OCI-M1 (cell line): ENCODE data around the gene ZNF22.

Experiments
- DNase-seq: peaks from one replicate; lab custom pipeline; 2025; lab: John Stamatoyannopoulos, UW

Gene ZNF22

DNA sequence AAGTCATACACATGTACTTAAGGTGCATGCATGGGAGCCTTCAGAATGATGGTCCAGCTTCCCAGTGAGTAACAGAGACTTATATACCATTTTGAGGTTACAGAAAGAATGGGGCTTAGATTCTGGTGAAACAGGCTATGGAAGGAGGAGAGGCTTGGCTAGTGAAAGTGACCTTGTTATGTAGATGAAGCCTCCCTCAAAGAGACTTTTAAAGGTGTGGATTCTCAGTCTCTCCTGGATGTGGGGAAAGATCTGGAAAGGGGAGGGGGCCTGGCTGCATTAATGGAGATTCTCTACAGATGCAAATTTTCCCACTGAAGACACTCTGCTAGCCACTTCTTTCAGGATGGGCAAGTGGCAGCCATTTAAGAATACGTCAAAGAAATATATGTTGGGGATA lies 35.6 kb upstream of the ZNF22 start:
- DNase-seq, result no peak

DNA sequence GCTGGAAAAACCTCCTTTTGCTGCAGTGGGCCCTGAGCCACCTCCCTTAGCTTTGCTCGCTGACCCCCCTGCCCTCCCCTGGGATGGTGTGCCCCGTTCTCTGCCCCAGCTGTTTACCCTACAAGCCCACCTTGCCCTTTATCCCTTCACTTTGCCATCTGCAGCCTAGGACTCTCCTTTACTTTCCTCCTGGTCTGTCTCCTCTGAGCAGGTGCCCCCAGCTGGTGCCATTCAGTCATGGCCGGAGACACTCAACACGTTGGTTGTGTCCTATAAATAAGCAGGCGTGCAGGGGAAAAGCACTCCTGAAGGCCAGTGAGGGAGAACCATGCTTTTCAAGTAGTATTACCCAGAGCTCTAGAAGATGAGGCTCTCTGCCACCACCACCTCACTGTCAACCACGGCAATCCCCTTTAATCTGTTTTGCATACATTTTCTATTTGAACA lies 35.0 kb upstream of the ZNF22 start:
- no peak for DNase-seq

DNA sequence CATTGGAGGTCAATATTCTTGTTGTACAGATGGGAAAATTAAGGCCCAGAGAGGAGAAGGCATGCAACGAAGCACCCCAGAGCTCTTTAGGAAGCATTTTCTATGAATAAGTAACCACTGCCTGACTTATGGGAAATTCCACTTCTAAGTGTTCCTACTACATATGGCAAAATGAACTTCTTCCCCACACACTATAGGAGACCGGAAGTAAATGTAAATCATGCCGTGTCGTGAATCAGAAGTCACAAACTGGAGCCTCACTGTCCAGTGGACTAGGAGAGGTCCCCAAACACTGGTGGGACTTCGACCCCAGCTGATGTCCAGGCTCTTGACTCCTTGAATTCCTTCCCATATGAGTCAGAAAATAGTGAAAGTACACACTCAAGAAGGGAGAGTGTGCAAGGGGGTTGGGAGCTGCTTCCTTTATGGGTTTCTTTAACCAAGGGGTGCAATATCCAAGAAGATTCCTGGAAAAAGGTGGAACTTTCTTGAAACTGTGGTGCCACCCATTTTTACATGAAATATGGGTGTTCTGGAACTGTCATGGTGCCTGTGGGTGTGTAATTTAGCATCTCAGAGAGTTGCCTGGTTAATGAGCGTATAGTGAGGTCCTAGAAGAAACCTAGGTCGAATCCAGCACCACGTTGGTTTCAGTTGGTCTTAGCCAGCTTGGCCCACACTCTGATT lies 34.5 kb upstream of the ZNF22 start:
- no peak for DNase-seq

DNA sequence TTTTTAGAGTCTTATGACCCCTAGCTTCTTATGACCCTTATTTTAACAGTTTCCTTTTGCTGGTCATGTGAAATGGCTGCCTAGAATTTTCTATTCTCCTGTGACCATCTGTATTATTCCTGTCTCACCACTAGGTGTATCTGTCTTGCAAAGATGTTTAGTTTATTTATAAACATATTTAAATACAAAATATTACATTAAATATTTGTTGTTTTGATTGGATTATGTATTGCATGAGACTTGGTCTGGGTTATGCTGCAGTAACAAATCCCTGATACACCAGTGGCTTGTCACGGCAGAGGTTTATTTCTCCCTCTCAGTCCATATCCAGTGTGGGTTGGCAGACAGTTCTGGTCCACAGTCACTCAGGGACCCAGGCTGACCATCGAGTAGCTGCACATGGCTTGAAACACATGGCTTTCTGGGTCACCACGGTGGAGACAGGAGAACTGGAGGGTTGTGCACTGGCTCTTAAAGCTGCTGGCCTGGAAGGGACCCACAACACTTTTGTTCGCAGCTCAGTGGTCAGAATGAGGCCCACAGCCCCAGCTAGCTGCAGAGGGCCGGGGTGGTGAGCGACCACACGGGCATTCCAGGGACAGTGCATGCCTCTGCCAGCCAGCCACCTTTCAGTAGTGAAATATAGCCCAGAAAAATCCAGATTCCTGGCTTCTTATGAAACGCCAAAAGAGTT lies 33.8 kb upstream of the ZNF22 start:
- peak; percentile 41 for DNase-seq

DNA sequence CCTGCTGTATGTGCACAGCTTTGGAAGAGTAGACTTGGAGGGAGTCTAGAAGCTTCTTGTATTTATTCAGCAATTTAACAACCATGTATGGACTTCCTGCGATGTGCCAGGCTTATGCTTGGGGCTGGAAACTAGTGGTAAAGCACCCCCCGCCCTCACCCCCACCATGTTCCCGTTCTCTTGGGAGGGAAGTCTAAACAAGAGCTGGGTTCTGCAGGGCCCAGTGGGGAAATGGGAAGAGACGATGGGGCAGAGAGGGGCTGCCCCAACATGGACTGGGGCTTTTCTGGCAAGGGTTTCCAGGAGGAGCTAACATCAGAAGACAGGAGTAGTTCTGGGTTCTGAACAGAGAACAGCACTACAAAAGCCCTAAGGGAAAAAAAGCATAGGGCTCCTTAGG lies 33.1 kb upstream of the ZNF22 start:
- no peak for DNase-seq

DNA sequence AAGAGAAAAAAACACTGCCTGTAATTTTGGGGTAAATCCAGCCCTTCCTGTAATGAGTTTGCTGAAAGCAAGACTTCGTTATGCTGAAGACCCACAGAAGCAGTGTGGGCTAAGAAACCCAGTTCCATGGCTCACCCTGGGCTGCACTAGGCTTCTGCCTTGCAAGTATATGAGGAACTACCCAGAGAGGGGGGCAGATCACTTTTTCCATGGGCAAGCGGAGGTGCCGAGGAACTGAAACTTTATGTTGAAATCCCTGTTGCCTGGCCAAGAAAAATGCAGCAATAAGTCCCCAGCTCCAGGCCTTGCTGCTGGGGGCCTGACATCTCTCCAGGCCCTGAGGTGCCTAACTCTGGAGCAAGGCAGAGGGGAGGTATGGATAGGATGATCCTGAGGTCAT lies 32.6 kb upstream of the ZNF22 start:
- peak; percentile 22 for DNase-seq

DNA sequence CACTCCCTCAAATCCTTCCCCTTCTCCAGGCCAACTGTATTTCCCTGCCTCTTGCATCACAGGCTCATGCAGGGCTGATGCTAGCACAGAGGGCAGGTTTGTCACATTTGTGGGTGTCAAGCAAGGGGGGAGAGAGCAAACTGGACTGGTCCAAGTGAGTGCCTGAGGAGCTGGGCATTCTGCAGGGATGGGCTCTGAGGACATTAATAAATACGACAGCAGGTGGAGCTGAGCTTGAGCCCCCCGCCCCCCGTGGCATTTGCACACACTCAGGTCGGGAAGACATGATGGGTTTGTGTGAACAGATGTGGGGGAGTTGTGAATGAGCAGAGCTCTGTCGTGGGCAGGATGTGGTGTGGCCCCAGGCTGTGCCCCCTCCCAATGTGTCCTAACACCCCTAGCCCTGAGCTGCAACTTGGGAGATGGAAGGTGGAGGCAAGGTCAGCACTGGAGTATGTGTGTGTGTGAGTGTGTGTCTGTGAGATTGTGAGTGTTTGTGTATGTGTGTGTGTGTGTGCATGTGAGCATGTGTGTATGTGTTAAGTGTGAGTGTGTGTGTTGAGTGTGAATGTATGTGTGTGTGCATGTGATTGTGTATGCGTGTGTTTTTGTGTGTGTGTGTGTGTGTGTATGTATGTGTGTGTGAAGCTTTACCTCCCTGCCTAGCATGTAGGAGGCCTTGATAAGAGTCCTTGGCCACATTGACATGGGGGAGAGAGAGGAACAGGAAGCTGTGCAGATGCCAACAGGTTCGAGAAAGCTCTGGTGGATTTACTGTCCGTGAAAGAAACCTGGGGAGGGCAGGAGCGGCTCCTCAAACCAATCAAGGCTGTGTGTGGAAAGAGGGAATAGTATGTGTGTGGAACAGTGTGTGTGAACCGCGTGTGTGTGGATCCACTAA lies 32.0 kb upstream of the ZNF22 start:
- DNase-seq, result peak; percentile 16

DNA sequence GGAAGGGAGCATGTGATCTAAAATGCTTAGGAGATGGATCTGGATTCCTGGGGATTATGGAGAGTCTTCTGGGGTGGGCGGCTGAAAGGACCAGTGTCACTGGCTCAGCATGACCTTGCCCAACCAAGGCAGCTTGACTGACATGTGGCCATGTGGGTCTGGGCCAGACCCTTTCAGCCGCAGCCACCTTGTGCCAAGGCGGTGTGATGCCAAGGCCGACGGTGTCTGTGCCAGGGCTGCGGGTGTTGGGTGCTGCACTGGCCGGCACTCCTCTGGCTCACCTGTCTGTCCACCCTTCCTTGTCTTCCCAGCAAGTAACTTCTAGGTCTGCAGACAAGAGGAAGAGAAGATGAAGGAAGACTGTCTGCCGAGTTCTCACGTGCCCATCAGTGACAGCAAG lies 30.9 kb upstream of the ZNF22 start:
- DNase-seq, result no peak

DNA sequence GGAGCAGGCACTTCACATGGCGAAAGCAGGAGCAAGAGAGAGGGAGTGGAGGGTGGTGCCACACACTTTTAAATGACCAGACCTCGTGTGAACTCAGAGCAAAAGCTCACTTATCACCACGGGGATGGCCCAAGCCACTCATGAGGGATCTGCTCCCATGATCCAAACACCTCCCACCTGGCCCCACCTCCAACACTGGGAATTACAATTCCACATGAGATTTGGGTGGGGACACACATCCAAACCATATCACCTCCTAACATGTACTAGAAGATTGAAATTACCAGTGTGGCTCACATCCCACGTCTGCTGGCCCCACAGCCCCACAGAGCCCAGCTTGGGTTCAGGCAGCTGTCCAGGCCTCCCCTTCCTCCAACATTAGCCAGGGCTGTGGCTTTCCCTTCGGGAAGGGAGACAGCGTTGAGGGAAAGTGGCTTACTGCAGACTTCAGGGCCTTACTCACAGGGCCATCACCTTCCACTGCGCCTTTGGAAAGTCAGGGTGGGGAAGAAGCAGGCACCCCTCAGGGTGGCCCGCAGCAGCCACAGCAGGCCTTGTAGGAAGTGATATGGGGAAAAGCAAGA lies 29.8 kb upstream of the ZNF22 start:
- DNase-seq, result no peak

DNA sequence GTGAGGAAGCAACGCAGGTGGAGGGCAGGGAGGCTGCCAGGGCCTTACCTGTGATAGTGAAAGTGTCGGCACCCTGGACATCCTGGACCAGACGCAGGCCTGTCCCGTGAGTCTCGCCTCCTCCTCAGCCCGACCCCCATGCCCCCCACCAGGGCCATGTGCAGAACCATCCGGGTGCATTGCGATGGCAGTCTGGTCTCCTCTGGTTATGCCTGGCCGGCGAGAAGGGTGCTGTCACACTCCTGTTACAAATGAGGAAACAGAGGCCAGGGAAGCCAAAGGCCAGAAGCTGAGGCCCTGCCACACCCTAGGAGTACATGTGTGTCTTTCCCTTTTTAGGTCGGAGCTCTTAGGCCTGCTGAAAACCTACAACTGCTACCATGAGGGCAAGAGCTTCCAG lies 29.3 kb upstream of the ZNF22 start:
- no peak for DNase-seq

DNA sequence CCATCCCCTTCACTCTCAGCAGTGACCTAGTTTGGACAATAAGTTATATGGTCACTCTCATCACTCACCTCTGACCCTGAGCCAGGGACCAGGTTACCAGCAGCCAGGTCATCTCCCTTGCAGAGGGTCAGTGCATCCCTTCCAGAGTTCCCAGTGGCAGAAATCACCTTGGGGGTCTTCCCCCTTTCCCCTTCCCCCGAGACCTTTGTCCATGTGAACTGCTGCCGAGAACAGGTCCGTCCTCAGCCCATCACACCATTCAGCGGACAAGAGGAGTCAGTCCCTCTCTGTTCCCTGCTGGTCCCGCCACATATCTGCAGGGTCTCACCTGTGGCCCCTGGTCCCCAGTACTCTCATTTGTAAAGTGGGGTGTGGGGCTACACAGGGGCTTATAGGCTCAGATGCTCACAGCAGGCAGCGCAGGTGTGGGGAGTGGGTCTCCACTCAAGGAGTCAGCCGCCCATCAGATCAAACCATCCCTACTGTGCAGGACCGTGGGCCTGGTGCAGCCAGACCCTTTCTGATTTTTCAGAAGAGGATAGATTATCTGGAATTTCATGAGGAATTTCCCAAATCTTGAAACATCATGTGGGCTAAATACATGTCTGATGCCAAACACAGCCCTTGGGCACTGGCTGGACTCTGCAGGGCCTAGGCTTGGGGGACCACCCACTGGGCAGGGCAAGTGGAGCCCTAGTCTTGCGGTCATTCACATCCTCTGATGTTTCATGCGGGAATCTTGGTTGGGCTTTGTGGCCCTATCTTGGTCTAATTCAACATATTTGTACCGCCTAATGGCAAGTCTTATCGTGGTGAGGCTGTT lies 28.6 kb upstream of the ZNF22 start:
- no peak for DNase-seq

DNA sequence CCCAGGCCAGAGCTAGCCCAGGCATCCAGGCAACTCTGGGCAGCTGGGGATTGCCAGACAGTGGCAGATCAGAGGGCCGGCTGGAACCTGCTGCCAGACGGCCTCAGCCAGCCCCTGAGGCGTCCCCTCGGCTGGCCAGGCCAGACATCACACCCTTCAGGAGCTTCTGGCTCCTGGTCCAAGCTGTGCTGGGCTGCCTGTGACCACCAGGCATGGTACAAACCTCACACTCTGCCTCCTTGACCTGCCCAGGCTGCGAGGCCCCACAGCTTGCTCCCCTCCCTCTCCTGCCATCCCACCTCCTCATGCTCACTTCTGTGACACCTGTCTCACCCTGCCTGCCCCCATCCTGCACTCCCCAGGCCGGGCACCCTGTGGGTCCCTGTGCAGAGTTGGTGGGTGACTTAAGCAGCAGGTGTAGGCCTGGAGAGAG lies 27.8 kb upstream of the ZNF22 start:
- DNase-seq, result no peak

DNA sequence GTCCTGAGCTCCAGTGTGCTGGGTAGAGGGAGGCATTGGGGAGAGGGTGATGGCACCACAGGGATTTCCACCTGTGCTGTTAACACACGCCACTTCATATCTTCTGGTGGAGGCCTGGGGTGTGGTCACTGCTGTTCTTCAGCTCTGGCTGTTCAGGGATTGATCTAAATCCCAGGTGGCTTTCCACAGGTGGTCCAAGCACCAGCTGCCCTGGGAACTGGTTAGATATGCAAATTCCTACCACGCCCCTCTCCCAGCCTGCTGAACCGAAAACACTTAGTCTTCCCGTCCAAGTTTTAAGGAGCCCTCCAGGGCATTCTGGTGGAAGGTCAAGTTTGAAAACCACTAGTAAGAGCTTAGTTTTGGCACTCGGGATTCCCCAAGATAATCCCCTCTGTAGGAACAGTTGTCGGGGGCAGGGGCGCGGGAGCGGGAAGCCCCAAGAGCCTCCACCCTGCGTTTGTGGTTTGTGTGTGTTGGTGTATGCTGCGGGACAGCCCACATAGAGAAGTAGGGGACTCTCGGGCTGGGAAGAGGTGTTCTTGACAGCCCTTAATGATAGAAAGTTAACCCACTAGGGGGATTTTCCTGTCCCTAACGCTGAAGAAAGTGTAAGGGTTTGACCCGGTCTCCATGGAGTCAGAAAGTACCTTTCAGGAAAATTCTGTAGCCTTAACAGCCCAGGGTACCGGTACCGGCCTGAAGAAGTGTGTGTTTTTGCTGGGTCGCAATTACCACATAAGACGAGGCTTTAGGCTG lies 27.2 kb upstream of the ZNF22 start:
- DNase-seq, result no peak

DNA sequence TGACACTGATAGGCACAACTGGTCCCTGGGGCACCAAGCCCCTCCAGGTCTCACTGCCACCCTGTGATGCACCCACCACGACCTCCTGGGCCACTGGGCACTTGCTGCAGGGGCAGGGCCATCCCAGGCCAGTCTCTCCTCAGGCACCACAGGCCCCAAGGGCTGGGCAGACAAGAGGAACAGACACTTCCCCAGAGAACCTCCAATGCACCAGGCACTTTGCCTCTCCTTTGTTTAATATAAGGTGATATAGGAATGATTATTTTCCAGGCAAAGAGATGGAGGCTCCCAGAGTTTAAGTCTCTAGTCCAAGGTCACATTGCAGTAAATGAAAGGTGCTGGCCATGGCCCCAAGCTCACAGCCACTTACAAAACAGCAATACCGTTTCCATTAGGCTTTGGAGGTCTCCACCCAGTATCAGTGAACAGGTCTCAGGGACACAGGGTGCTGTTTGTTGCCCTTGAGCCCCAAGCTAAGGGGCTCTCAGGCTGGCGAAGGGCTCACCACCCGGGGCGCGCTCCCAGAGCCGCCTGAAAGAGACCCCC lies 26.6 kb upstream of the ZNF22 start:
- no peak for DNase-seq

DNA sequence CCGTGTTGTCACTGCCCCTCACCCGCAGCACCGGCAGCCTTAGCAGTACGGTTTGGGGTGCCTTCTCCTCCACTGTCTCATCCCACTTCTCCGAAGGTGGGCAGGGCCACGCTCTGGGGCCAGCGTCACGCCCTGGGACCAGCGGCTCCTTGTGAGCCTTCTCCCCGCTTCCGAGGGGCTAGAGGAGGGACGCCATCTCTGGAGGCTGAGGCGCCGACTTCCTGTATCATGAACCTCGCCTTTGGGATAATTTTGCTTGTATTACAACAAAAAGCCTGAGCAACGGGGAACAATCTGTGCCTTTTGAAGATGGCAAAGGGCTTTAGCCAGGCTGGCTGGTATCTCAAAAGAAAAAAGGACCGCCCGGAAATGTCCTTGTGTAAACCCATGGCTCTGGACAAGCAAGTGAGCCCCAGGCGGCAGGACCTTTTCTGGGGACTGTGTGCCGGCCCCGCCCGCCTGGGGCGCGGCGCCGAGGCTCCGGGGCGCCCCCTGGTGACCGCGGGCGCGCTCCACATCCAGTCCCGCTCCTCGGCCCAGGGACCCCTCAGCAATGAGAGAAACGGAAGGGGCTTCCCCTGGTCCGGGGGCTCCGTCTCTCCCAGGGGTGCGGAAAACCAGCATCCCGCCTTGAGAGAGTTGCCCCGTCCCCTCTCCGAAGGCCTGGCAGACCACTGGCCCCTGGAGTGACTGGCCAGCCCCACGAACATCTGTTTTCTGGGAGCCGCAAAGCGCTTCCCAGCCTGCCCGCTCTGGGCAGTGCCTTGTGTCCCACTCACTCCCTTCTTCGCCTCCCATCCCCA lies 25.9 kb upstream of the ZNF22 start:
- DNase-seq, result peak; percentile 74

DNA sequence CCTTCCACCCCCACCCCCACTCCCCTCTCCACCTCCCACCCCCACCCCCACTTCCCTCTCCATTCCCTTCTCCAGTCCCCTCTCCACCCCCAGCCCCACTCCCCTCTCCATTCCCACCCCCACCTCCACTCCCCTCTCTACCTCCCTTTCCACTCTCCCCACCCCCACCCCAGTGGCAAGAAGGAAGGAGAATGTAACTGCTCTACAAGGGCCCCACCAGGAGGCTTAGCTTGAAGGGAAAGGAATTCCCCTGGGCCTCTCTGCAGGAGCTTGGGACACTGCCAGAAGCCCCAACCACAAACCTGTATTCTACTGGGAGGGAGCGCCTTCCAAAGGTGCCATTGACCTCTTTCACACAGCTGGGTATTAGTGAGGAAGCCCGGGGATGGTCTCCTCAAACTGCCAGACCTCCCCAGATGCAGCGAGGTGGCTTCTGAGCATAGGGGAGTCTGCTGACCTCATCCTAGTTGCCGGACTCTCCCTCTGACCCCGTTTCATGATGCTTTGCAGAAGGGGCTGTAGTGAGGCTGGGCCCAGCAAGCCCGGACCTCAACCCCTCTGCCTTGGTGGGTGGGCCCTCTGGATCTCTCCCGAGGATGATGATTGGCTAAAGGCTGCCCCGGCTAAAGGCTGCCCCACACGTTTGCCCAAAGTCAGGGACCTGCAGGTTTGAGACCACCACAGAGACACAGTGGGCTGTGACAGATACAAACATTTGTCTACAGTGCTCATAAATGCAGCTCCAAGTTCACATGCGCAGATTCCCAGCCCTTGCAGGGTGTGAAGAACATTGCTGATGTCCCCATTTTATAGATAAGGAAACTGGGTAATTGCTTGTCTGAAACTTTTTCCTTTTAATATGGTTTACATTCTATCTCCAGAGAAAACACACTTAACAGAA lies 25.0 kb upstream of the ZNF22 start:
- peak; percentile 36 for DNase-seq

DNA sequence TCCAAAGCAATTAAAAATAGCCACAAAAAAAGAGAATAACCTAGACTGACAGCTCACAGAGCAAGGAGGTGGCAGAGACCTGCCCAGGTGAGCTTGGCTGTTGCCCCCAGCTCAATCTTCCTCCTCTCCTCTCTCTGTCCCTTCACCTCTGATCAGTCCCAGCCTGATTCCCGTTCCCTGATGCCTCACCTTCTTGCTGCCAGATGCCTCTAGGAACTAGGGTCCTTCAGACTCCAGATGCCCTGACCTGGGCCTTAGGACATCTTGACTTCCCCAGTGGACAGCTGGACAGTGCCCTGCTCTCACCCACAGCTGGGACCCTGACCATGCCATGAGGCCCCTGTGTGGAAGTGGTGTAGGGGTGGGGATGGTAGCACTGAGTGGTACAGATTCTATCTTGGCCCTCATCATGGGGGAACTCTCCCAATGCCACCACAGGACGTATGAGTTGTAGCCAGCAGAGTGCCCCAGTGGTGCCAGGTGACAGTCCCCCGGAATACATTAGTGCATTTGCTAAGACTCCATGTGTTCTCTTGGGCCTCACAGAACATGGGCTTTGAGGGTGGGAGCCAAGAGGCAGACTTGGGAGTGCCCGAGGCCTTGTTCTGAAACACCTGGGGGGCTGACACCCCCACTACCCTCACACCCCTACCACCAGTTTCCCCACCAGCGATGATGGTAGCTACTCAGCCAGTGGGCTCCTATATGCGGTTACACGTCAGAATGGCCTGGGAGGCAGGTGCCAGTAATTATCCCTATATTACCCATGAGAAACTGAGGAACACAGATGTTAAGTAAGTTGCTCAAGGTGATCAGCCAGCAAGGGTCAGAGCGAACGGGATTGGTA lies 24.1 kb upstream of the ZNF22 start:
- no peak for DNase-seq
